Measurements from ENCODE around the gene CTNNA3.
A peak's percentile ranks its signal among the peaks of the same experiment; 100 is the strongest.

CTNNA3 gene

DNA sequence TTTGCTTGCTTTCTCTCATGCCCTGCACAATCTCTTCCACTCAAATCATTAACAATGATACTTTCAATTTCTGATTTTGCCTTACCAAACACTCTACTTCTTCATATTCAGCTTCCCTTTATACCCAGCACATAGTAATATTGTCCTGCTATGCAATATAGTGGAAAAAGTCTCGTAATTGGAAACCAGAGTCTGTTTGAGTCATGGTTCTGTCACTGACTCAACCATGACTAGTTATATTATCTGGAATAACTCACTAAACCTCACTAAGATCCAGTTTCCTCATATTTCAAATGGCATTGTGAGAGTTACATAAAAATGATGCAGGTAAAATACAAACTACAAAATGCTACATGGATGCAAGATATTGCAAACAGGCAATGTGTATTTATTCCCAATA lies 868.6 kb downstream of the CTNNA3 start:
- no peak for DNase-seq

DNA sequence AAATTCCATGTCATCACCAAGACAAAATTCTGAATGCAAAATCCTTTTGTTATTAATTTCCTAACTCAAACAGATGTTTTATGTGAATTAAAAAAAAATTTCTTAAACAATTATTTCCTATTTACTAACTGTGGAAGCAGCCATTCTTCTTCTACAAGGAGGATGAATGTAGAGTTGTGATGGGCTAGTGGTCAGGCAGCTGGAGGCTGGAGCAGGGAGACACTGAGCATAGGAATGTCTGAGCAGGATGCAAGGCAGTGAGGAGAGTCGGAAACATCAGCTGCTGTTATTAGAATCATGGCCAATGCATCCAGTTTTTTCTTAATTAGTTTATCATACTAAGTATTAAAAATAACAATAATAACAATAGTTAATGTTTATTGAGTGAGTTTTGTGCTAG lies 872.7 kb downstream of the CTNNA3 start:
- no peak for DNase-seq

DNA sequence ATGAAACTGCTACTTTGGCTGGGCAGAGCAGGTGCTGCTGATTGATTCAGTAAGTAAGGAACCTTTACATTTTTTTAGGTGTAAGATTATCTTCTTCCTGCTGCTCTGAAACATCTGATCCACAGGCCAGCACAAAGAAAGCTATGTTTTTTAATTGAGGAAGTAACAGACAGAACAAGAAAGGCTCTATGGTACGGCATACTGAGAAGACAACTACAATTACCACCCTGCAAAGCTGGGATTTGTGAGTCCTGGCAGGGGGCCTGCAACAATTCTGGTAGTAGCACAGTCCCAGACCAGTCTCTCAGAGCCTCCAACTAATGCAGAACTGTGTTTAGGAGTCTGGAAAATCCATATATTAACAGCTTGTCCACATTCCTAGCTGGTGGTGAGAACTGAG lies 873.2 kb downstream of the CTNNA3 start:
- peak in 11 of 56 donors; percentile 1 to 33 (median 3) for DNase-seq

DNA sequence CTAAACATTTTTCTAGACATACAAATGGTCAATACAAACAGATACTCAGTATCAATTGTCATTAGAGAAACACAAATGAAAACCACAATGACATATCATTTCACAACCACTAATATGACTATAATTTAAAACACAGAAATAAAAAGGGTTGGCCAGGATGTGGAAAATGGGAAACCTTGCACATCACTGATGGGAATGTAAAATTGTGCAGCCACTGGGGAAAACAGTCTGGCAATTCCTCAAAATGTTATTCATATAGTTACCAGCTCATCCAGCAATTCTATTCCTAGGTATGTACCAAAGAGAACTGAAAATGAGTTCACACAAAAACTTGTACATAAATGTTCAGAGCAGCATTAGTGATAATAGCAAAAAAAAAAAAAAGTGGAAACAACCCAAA lies 876.3 kb downstream of the CTNNA3 start:
- no peak for DNase-seq

DNA sequence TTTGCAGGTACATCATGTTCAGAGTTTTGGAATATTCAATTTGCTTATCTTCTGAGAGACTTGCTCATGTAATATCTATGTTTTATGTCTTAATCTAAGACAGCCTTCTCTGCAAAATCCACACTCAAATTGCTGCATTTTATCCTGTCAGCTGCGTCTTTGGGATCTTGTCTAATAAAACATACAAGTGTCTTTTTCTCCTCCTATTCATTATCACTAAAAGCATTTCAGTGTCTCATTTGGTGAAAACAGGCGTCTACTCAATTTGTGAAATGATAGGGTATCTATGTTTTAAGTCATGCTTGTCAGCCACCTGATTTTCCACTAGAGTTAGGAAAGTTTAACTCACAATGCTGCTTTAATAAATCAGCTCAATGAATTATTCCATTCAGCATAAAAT lies 882.9 kb downstream of the CTNNA3 start:
- DNase-seq = no peak

DNA sequence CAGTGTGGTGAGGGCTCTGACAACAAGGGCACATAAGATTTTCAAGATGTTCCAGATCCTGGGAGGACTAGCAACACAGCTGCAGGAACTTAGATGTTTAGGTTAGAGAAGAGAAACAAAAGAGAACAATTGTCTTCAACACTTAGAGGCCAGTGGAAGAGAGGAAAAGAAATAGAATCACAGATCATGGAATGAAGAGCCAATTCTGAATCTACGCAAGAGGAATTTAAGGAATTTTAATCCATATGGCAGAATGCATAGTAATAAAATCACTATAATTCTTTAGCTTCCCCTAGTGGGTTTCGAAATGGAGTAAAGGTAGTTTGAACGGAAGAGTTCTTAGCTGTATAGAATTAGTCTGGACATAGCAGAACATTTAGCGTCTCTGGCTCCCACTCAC lies 884.8 kb downstream of the CTNNA3 start:
- DNase-seq = no peak

DNA sequence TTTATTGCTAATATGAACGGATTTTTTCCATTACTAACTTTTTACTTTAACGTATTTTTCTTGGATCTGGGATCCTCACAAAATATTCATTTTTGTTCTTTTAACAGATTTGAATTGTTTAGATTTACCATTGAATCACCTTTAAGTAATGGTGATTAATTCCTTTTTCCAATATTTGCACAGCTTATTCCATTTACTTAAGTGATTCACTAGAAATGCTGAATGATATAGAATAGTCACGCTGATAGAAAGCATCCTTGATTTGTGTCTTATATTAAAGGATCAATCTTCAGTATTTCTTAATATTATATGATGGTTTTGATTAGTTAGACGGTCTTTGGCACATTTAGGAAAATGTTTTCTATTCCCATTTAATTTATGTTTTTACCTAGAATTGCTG lies 886.6 kb downstream of the CTNNA3 start:
- no peak for DNase-seq

DNA sequence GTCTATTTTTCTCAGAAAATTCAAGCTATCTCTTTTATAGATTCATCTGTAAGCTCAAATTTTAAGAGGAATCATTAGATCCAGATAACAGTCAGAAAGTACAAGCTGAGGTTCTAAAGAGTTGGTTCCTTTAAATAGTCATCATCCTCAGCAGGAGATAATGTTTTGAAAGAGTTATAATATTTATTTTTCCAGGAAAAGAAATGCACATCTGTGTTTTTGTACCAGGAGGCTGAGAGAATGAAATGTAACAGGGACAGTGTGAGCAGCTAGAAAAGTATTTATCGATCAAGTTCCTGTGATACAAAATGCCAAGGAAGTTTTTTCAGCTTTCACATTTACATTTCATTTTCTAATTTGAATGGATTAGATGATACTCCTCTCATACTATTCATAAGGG lies 890.4 kb downstream of the CTNNA3 start:
- DNase-seq = no peak

DNA sequence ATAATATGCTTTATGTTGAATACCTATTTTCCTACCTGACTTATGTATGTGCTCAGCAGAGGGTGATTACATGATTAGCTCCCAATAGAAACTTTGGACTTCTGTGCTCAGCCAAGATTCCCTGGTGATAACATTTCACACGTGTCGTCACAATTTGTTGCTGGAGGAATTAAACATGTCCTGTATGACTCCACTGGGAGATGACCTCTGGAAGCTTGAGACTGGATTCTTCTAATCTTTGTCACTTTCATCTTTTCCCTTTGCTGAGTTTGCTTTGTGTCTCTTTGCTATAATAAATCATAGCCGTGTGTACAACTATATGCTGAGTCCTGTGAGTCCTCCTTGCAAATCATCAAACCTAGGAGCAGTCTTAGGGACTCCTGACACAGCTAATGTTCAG lies 891.0 kb downstream of the CTNNA3 start:
- DNase-seq = no peak

DNA sequence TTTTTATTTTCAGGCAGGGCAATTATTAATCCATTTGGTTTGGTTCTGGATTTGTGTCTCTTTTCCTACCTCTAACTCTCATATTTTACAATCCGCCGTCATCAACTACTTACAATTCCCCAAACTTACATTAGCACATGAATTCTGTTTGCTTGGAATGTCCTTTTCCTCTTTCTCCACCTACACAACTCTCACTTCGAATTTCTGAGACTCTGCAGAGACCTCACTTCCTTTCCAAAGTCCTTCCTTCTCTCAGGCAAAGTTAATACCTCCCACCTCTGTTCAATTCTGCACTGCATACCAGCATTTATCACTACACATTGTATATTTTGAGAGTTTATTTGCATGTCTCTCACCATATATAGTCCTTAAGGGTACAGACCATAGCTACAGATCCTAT lies 892.8 kb downstream of the CTNNA3 start:
- no peak for DNase-seq

DNA sequence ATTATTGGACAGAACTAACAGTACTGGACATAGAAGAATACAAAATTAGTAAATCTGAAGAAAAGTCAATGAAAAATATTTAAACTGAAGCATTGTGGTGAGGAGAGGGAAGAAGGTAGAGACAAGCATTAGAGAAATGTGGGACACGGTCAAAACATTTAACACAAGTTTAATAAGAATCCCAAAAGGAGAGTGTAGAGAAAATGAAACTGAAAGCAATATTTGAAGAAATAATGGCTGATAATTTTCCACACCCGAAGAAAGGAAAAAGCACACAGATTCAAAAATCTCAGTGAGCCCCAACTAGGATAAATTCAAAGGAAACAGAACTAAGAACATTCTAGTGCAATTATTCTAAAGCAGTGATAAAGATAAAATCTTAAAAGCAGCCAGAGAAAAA lies 896.5 kb downstream of the CTNNA3 start:
- no peak for DNase-seq

DNA sequence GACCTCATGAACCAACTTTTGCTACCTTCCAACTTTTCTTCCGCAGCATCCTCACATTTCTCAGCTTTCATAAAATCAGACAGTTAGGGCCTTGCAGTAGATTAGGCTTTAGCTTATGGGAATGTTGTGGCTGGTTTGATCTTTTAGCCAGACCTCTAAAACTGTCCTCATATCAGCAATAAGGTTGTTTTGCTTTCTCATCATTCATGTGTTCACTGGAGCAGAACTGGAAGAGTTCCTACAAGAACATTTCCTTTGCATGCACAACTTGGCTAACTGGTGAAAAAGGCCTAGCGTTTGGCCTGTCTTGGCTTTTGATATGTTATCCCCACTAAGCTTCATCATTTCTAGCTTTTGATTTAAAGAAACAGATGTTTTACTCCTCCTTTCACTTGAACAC lies 900.1 kb downstream of the CTNNA3 start:
- no peak for DNase-seq

DNA sequence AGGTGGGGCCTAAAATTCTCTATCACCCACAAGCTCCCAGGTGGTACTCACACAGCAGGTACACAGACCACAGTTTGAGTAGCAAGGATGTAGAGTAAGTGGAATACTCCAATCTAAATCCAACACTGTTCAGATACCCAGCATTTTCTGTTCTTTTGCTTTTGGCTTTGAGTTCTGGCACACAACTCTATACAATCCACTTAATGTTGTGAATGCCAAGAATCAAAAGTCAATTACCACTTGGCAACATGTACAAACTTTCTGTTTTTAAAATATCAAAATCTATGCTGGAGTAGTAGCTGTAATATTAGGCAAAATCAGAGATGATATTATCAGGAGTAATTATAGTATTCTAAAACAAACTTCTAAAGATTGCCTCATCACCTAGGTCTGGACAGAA lies 903.6 kb downstream of the CTNNA3 start:
- DNase-seq = no peak

DNA sequence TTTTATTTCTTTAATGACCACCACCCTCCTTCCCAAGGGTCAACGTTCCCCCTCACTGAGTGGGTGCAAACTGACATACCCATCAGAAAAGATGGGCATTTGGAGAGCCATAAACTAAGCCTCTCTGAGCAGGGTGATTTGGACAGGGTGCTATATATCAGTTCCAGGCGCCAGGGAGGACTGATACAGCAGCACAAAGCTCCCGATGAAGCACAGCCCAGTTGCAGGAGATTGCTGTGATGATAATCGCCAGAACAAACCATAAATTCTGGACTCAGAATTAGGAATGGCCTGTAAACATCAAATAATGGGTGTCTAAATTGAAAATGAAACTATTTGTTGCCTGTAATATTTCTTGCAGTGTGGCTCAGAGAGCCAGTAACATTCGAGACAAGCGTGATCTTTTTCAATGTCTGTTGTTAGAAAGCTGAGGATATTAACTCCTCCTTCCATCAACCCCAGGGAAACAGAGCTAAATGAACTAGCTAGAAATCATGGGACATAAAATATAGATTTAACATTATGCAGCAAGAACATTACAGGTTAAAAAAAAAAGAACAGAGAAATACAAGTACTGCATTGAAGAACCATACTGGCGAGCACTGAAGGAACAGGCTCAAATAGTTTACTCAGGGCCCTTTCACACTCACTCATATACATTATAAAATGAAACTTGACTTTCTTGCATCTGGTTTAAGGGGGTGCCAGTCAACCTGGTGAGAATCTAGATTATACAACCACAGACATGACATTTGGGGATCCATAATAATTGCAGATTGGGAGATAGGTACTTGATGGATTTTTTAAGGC lies 907.6 kb downstream of the CTNNA3 start:
- DNase-seq = no peak

DNA sequence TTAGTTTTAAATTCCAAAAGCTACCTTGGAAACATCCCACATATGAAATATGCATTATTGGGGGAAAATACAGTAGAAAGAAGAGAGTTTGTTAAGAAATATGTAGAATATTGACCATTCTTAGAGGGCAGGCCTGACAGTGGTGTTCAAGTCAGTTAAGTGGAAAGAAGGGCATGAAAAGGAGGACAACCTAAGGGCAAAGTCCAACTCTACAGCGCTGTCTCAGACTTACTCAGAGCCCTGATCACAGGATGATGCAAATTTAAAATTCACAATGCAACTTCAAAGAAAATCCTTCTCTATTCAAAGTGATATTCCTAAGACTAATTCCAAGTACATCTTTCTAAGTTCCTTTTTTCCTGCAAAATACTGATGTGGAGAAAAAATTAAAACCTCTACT lies 909.3 kb downstream of the CTNNA3 start:
- no peak for DNase-seq

DNA sequence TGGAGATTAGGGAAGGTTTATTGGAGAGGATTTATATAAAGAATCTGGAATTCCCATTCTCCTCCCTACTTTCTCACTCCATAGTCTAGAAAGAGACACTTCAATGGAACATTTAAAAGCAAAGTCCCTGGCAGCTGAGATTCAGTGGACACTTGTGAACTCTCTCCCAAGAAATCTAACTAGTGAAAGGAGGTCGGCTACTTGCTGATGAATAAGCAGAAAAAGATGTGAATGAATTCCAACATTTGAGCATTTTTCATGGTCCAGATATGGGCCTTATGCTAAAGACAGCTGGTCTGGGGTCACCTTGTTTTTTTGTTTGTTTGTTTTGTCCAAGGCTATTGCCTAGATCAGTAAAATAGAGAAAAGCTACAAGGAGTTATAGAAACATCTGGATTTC lies 911.2 kb downstream of the CTNNA3 start:
- DNase-seq = no peak

DNA sequence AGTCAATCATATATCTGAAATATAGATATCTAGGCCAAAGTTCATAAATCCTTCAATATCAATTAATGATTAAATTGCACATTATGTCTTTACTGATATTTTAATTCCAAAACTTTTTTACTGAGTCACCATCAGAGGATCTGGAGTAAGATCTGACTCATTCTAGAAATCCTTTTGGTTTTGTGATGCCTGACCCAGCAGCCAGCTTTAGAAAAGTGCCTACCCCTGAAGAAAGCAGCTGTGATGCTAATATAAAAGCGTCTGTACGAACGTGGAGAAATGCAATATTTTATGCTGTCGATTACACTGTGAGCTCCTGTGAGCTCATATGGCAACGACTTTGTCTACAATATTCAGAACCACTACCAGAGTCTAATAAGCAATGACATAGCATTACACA lies 912.7 kb downstream of the CTNNA3 start:
- no peak for DNase-seq

DNA sequence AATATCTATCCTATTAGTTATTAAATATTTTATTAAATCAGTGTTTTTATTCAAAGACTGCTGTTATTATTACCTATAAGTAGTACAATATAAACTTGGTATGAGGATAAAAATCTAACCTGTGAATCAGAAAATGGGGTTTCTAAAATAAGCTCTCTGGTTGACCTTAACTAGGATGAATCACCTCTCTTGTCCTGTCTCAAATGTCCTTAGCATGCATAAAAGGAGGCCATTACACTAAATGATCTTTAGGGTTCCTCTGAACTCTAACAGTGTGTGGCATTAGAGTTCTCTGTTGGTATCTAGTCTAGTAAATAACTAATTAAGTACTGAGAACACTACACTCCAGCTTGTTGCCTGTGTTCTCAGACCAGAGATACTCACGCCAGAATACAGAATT lies 913.2 kb downstream of the CTNNA3 start:
- no peak for DNase-seq

DNA sequence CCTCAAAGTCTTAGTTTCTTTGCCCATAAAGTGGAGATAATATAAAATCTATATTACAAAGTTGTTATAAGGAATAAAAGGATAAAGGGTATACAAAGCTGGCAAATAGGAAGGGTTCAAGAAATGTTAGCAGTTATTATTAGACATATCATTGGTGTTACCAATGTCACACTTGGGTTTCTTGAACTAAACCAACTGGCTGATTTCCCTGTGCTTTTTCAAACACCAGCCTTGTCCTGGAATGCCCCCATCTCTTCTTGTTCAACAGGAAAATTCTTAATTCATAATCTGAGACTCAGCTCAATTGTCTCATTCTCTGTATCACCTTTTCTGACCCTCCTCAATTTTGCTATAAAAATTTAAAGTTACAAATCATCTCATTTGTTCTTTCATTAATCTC lies 913.9 kb downstream of the CTNNA3 start:
- DNase-seq = no peak

DNA sequence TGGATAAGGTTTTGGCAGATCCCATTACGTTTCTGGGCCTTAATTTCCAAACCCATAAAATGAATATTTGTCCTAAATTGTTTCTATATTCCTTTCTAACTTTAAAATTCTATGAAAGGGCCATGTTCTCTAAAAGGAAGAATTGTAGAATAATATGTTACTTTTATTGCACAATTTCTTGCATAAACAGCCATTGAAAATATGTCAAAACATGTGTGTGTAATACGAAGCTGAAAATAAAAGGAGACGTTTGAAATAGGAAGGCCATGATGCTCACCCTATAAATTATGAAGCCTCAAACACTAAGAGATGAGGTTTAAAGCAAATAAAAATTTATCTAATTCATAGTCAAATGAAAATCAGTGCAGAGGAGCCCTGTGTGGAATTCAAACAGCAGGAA lies 915.2 kb downstream of the CTNNA3 start:
- no peak for DNase-seq

DNA sequence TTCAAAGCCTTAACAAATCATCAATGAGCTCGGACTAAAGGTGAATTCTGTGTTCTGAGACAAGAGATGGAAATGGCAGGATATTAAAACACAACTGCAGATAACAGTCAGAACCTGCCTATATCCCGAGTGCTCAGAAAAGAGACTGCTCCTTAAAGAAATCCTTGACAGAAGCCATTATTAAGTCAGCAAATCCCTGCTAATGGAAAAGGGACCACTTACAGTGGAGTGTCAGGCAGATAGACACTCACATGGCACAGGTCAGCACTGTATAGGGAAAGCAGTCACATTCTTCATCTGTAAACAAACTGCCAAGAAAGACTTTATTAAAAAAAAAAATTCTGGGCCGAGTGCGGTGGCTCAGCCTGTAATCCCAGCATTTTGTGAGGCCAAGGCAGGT lies 917.6 kb downstream of the CTNNA3 start:
- DNase-seq = no peak

DNA sequence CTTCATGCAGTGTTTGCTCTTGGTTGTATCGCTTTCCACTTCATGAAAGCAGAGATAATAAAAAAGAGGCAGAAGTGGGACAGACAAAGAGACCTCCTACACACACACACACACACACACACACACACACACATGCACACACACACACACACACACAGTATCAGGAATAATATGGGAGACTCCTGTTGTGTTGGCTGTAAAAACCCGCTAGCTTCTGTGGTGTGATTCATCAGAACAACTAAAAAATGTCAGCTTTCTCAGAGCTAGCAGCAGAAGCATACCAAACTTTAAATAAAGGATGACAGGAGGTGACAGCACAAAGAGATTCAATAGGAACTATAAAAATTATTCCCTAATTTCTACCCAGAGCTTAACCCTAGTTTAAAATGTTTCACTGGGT lies 918.3 kb downstream of the CTNNA3 start:
- no peak for DNase-seq

DNA sequence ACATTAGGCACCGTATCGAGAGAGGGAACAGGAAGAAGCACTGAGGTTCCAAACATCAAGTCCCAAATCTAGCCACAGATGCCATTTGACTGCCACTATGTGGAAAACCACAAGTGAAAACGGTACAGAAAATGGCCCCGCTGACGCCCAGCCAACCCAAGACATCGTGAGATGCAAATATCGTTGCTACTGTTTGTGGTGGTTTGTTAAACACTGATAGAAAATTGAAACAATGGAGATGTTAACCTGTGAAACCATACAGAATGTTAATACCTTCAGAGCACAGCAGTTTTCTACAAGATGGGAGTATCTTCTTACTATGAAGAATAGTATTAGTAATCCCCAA lies 922.5 kb downstream of the CTNNA3 start:
- DNase-seq = no peak
